GM15510 (cell line): ENCODE measurements around the gene TIGAR.

ENCODE experiments used
- POLR2A ChIP-seq: IDR thresholded peaks from 3 replicates; pipeline ENCODE4 v1.6.1; 2011; ENCODE audit warnings: borderline replicate concordance; ENCODE audit not compliant: insufficient read length; ENCODE audit errors: extremely low read depth

Gene TIGAR

GRCh38 chr12:4278329-4279197 is 42.5 kb upstream of the TIGAR start:
- no peak for TF ChIP-seq POLR2A

GRCh38 chr12:4279198-4279690 is 41.8 kb upstream of the TIGAR start:
- no peak for TF ChIP-seq POLR2A

GRCh38 chr12:4280351-4281163 is 40.5 kb upstream of the TIGAR start:
- TF ChIP-seq POLR2A: no peak

- TF ChIP-seq POLR2A: no peak
Measured at GRCh38 chr12:4281173-4281654, 39.8 kb upstream of the TIGAR start.

- peak; percentile 15 for TF ChIP-seq POLR2A
Measured at GRCh38 chr12:4282103-4282891, 38.7 kb upstream of the TIGAR start.

GRCh38 chr12:4282892-4283511 is 38.0 kb upstream of the TIGAR start:
- no peak for TF ChIP-seq POLR2A

GRCh38 chr12:4283512-4284255 is 37.3 kb upstream of the TIGAR start:
- no peak for TF ChIP-seq POLR2A

- no peak for TF ChIP-seq POLR2A
Measured at GRCh38 chr12:4284306-4284705, 36.7 kb upstream of the TIGAR start.

- no peak for TF ChIP-seq POLR2A
Measured at GRCh38 chr12:4285070-4285469, 35.9 kb upstream of the TIGAR start.

GRCh38 chr12:4286228-4286627 is 34.8 kb upstream of the TIGAR start:
- peak; percentile 15 for TF ChIP-seq POLR2A

GRCh38 chr12:4286771-4287317 is 34.2 kb upstream of the TIGAR start:
- no peak for TF ChIP-seq POLR2A

- peak; percentile 8 for TF ChIP-seq POLR2A
Measured at GRCh38 chr12:4287325-4288211, 33.4 kb upstream of the TIGAR start.
